Islet precursor cell (in vitro differentiated cells): ENCODE measurements around the gene HNRNPA3.
"Not testable (repeated sequence)": the region's sequence is repeated elsewhere in the genome, so short reads cannot be mapped to it uniquely, and the experiment has no call there.

Experiments
- DNase-seq: peaks from one replicate; pipeline ENCODE4 v3.0.0-alpha.2; 2018

HNRNPA3 gene

GRCh38 chr2:177212106-177212890 lies at the start of gene HNRNPA3:
Gene HNRNPA3, plus strand, starts transcription at chr2:177212794. Its CDS starts 6 bp downstream, at chr2:177212800.
- peak; percentile 100 for DNase-seq

- no peak for DNase-seq
Measured at GRCh38 chr2:177164131-177164530, 48.5 kb upstream of the HNRNPA3 start.

GRCh38 chr2:177164584-177165052 lies 48.0 kb upstream of the HNRNPA3 start:
- peak; percentile 84 for DNase-seq

GRCh38 chr2:177165061-177165583 lies 47.5 kb upstream of the HNRNPA3 start:
- DNase-seq: no peak

- DNase-seq: no peak
Measured at GRCh38 chr2:177165721-177166711, 46.6 kb upstream of the HNRNPA3 start.

GRCh38 chr2:177169810-177170514 lies 42.6 kb upstream of the HNRNPA3 start:
- DNase-seq: peak; percentile 72

GRCh38 chr2:177171418-177171865 lies 41.2 kb upstream of the HNRNPA3 start:
- DNase-seq: peak; percentile 70

GRCh38 chr2:177172034-177172880 lies 40.3 kb upstream of the HNRNPA3 start:
- peak; percentile 87 for DNase-seq

GRCh38 chr2:177174486-177174885 lies 38.1 kb upstream of the HNRNPA3 start:
- DNase-seq: no peak

GRCh38 chr2:177175917-177176668 lies 36.5 kb upstream of the HNRNPA3 start:
- DNase-seq: no peak

GRCh38 chr2:177178797-177179196 lies 33.8 kb upstream of the HNRNPA3 start:
- no peak for DNase-seq

GRCh38 chr2:177179227-177179626 lies 33.4 kb upstream of the HNRNPA3 start:
- DNase-seq: no peak

- not testable (repeated sequence) for DNase-seq
Measured at GRCh38 chr2:177179671-177180070, 32.9 kb upstream of the HNRNPA3 start.

- DNase-seq: no peak
Measured at GRCh38 chr2:177180269-177181000, 32.2 kb upstream of the HNRNPA3 start.

GRCh38 chr2:177183860-177184259 lies 28.7 kb upstream of the HNRNPA3 start:
- no peak for DNase-seq

- no peak for DNase-seq
Measured at GRCh38 chr2:177184606-177185005, 28.0 kb upstream of the HNRNPA3 start.

GRCh38 chr2:177186038-177186437 lies 26.6 kb upstream of the HNRNPA3 start:
- not testable (repeated sequence) for DNase-seq

- DNase-seq: peak; percentile 72
Measured at GRCh38 chr2:177187631-177188312, 24.8 kb upstream of the HNRNPA3 start.
